Thyroid gland (tissue), 4 donors: Measurements from ENCODE around the gene SIX2.

Experiments used
- POLR2A ChIP-seq, 2 donors: fragments of 450-650 bp; IDR thresholded peaks; one replicate each; pipeline ENCODE4 v1.6.1; 2017; ENCODE audit warnings: antibody characterized with exemption in 2 of 2, mild to moderate bottlenecking in 2 of 2, moderate library complexity in 1 of 2
- TF ChIP-seq, protein P1 (sequence below), 6 experiments: fragments of 200-600 bp in 3 of 6; fragments of 450-650 bp in 3 of 6; sonication (generic) in 3 of 6; IDR thresholded peaks; one replicate each; pipeline ENCODE4 v1.5.1; 2016 to 2019; ENCODE audit warnings: antibody characterized with exemption in 6 of 6, mild to moderate bottlenecking in 2 of 6, inconsistent platforms in 1 of 6, moderate library complexity in 1 of 6

DNA sequence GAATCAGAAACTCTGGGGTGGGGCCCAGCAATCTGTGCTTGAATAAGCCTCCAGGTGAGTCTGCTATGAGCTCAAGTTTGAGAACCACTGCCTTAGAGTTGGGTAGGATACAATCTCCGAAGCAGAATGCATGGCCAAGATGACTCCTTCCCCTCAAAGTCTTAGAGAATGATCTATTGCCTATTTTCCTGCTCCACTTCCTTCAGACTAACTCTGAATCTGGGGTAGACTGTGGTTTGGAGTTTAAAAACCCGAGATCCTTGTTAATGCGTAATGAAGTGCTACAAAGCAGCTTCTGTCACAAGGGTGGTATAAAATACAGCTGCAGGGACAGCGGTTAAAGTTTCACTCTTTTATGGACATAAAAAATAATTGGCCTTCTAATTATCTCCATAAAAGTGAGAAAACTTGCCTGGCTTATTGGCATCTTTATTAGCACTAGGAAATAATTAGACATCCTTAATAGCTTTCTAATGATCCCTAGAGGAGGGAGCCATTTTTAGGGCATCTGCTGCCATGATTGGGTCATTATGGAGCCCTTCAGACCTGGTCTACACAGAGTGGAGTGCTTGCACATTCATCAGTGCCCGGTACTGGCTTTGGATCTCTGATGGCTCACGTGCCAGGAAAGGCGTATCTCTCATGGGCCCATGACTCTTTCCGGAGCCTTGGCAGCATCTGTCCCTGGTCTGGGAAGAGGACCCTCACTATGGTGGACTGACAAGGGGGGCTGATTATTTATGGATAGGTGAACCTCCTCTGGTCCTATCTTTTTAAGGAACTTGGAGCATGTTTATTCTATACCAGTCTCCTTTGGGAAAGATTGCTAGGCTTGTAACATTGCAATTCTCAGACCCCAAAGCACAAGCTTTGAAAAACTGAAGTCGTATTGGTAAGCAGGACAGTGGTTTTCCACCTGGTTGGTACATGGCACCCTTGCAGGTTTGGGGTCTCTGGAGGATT is 28.2 kb downstream of the SIX2 start:
- TF ChIP-seq, protein P1, sequence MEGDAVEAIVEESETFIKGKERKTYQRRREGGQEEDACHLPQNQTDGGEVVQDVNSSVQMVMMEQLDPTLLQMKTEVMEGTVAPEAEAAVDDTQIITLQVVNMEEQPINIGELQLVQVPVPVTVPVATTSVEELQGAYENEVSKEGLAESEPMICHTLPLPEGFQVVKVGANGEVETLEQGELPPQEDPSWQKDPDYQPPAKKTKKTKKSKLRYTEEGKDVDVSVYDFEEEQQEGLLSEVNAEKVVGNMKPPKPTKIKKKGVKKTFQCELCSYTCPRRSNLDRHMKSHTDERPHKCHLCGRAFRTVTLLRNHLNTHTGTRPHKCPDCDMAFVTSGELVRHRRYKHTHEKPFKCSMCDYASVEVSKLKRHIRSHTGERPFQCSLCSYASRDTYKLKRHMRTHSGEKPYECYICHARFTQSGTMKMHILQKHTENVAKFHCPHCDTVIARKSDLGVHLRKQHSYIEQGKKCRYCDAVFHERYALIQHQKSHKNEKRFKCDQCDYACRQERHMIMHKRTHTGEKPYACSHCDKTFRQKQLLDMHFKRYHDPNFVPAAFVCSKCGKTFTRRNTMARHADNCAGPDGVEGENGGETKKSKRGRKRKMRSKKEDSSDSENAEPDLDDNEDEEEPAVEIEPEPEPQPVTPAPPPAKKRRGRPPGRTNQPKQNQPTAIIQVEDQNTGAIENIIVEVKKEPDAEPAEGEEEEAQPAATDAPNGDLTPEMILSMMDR (IDR thresholded peaks at IDR 0.05): no peak
- no peak for TF ChIP-seq POLR2A (IDR thresholded peaks at IDR 0.05)
